C4-2B (cell line): ENCODE results near the gene ALKBH6.

Experiments used
- CTCF ChIP-seq: fragments of 450-650 bp; conservative IDR thresholded peaks from 2 replicates; pipeline ENCODE4 v1.5.1; 2017; ENCODE audit warnings: mild to moderate bottlenecking
- ZFX ChIP-seq: fragments of 450-650 bp; IDR thresholded peaks from 2 replicates; pipeline ENCODE4 v1.6.1; 2017

GRCh38 chr19:36019061-36019670 lies 5.2 kb upstream of the ALKBH6 start:
- TF ChIP-seq CTCF (no peak), ZFX (no peak)
